GM23338 (cell line): Measurements from ENCODE around the gene TRAIP. TPM values are rescaled to one million over a fixed set of nuclear protein-coding genes. Genes with fewer than 3 reads are reported as not detected.

Experiments
- ATAC-seq: fragments of 200-7000 bp; cut with Tn5 transposase; 3 replicates; pipeline ENCODE4 v1.9.1; 2020
- DNase-seq: peaks from one replicate; pipeline ENCODE4 v3.0.0-alpha.2; 2015; ENCODE audit warnings: low spot score
- H2AFZ ChIP-seq: fragments of 200-600 bp; sonication (generic); 2 replicates; pipeline ENCODE4 v1.8.0; 2016; ENCODE audit warnings: antibody characterized with exemption, mild to moderate bottlenecking, moderate library complexity
- H3F3A ChIP-seq: fragments of 200-600 bp; sonication (generic); replicated peaks from 2 replicates; pipeline ENCODE4 v1.8.0; 2017; ENCODE audit warnings: antibody characterized with exemption, mixed run types, low read depth
- H3K27ac ChIP-seq: fragments of 200-600 bp; sonication (generic); 2 replicates; pipeline ENCODE4 v1.6.1; 2016; ENCODE audit warnings: low read depth
- H3K27me3 ChIP-seq: fragments of 200-600 bp; sonication (generic); 2 replicates; pipeline ENCODE4 v1.8.0; 2016; ENCODE audit warnings: mild to moderate bottlenecking, mixed run types, moderate library complexity; ENCODE audit not compliant: insufficient read depth
- H3K36me3 ChIP-seq: fragments of 200-600 bp; sonication (generic); 2 replicates; pipeline ENCODE4 v1.8.0; 2016; ENCODE audit warnings: mild to moderate bottlenecking; ENCODE audit not compliant: insufficient read depth
- H3K4me1 ChIP-seq: fragments of 200-600 bp; sonication (generic); 2 replicates; pipeline ENCODE4 v1.8.0; 2016; ENCODE audit warnings: mild to moderate bottlenecking, moderate library complexity; ENCODE audit not compliant: insufficient read depth
- H3K4me2 ChIP-seq: fragments of 200-600 bp; sonication (generic); 2 replicates; pipeline ENCODE4 v1.7.1; 2017; ENCODE audit warnings: mixed run types
- H3K4me3 ChIP-seq: fragments of 200-600 bp; sonication (generic); 2 replicates; pipeline ENCODE4 v1.6.1; 2016; ENCODE audit warnings: mixed run types
- H3K79me2 ChIP-seq: fragments of 200-600 bp; sonication (generic); replicated peaks from 2 replicates; pipeline ENCODE4 v1.8.0; 2017; ENCODE audit warnings: mild to moderate bottlenecking; ENCODE audit not compliant: insufficient read depth
- H3K9me2 ChIP-seq: fragments of 200-600 bp; sonication (generic); 2 replicates; pipeline ENCODE4 v1.8.0; 2017; ENCODE audit not compliant: insufficient read depth
- H4K20me1 ChIP-seq: fragments of 200-600 bp; sonication (generic); replicated peaks from 2 replicates; pipeline ENCODE4 v1.8.0; 2017; ENCODE audit warnings: mild to moderate bottlenecking; ENCODE audit not compliant: insufficient read depth
- H3K27ac Mint-ChIP-seq: 2 replicates; pipeline ENCODE4 v1.8.0; 2020; ENCODE audit warnings: inconsistent platforms, mild to moderate bottlenecking, moderate library complexity, mixed read lengths
- H3K27me3 Mint-ChIP-seq: 3 replicates; pipeline ENCODE4 v1.8.0; 2022; ENCODE audit warnings: low read depth, mild to moderate bottlenecking, moderate library complexity, mixed read lengths, inconsistent platforms; ENCODE audit not compliant: insufficient read depth, poor library complexity
- H3K36me3 Mint-ChIP-seq: 3 replicates; pipeline ENCODE4 v1.8.0; 2021; ENCODE audit warnings: low read depth, mild to moderate bottlenecking, inconsistent platforms, moderate library complexity, mixed read lengths
- H3K4me1 Mint-ChIP-seq: 3 replicates; pipeline ENCODE4 v1.8.0; 2020; ENCODE audit warnings: mild to moderate bottlenecking, inconsistent platforms, mixed read lengths
- H3K4me3 Mint-ChIP-seq: 3 replicates; pipeline ENCODE4 v1.8.0; 2021; ENCODE audit warnings: moderate library complexity, mild to moderate bottlenecking, inconsistent platforms, mixed read lengths
- H3K9me3 Mint-ChIP-seq: 3 replicates; pipeline ENCODE4 v1.8.0; 2020; ENCODE audit warnings: moderate library complexity, mild to moderate bottlenecking, inconsistent platforms, mixed read lengths
- CREB1 ChIP-seq: fragments of 250-450 bp; sonication (Bioruptor Pico); IDR thresholded peaks from 2 replicates; pipeline ENCODE4 v1.5.0; 2020; ENCODE audit warnings: low read depth, mild to moderate bottlenecking, moderate library complexity
- EZH2 ChIP-seq: fragments of 200-600 bp; sonication (generic); IDR thresholded peaks from one replicate; pipeline ENCODE4 v1.8.0; 2017; ENCODE audit warnings: antibody characterized with exemption, mild to moderate bottlenecking, low read depth; ENCODE audit not compliant: unreplicated experiment
- EZH2phosphoT487 ChIP-seq: fragments of 200-600 bp; sonication (generic); IDR thresholded peaks from one replicate; pipeline ENCODE4 v1.8.1; 2018; ENCODE audit warnings: antibody characterized with exemption; ENCODE audit not compliant: unreplicated experiment
- JUNB ChIP-seq: IDR thresholded peaks from one replicate; pipeline ENCODE4 v1.6.1; 2016; ENCODE audit warnings: antibody characterized with exemption; ENCODE audit not compliant: unreplicated experiment
- NANOG ChIP-seq: IDR thresholded peaks from 2 replicates; pipeline ENCODE4 v1.6.1; 2016; ENCODE audit warnings: antibody characterized with exemption, borderline replicate concordance
- POLR2AphosphoS5 ChIP-seq: IDR thresholded peaks from 2 replicates; pipeline ENCODE4 v1.6.1; 2016; ENCODE audit warnings: antibody characterized with exemption, low read depth
- STAT1 ChIP-seq: IDR thresholded peaks from one replicate; pipeline ENCODE4 v1.6.1; 2016; ENCODE audit warnings: antibody characterized with exemption; ENCODE audit not compliant: unreplicated experiment
- ZNF114 ChIP-seq: fragments of 250-450 bp; sonication (Bioruptor Pico); IDR thresholded peaks from 2 replicates; pipeline ENCODE4 v1.5.0; 2020; ENCODE audit warnings: mild to moderate bottlenecking, moderate library complexity
- ZNF331 ChIP-seq: fragments of 250-450 bp; sonication (Bioruptor Pico); IDR thresholded peaks from 2 replicates; pipeline ENCODE4 v1.5.0; 2020; ENCODE audit warnings: low read depth, mild to moderate bottlenecking, moderate library complexity
- polyA plus RNA-seq: library from polyadenylated mRNA; unstranded; fragments of >200 nt; fragmentation: Nextera tagmentation; extraction: Ambion mirVana; gene quantifications from 2 replicates; pipeline ENCODE4 v1.2.1, GENCODE V29; 2016
- total RNA-seq: library from RNA; depleted of rRNA; stranded (reverse); fragments of >200 nt; shearing (Covaris generic); gene quantifications from 2 replicates; pipeline ENCODE4 v1.2.3, GENCODE V29; 2014
- TF ChIP-seq, protein P1 (sequence below), 2 experiments: fragments of 200-600 bp in 1 of 2; sonication (generic) in 1 of 2; conservative IDR thresholded peaks; 2 replicates each; pipeline versions ENCODE4 v1.5.1 to v1.6.1; 2016 to 2017; ENCODE audit warnings: antibody characterized with exemption in 2 of 2, low read depth in 2 of 2, mild to moderate bottlenecking in 2 of 2, moderate library complexity in 1 of 2
- TF ChIP-seq, protein P2 (sequence below): IDR thresholded peaks from one replicate; pipeline ENCODE4 v1.6.1; 2018; ENCODE audit warnings: antibody characterized with exemption; ENCODE audit not compliant: unreplicated experiment
- TF ChIP-seq, protein P3 (sequence below): fragments of 250-450 bp; sonication (Bioruptor Pico); IDR thresholded peaks from 2 replicates; pipeline ENCODE4 v1.5.0; 2020; ENCODE audit warnings: mild to moderate bottlenecking, moderate library complexity
- TF ChIP-seq, protein P4 (sequence below): IDR thresholded peaks from 2 replicates; pipeline ENCODE4 v1.6.1; 2016; ENCODE audit warnings: antibody characterized with exemption

Gene TRAIP
- total and polyA plus RNA-seq, 2 experiments from 2014 or later = 15.3 to 16.6 TPM

DNA sequence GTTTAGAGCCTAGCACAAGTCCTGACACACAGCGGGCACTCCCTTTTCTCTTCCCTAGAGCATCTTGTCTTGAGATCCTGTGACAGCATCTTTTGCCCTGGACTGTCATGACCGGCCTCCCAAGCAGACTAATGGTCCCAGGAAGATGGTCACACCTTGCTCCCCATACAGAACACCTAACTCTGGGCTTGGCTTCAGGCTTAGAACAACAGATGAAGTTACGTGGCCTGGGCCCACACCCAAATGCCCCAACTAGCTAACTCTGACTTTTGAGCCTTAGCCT, 69.2 kb downstream of the TRAIP start:
- Histone ChIP-seq H4K20me1 (peaks cover 6% of the 10 kb centered on the region; the same call in 1 of the 2 replicates), H3K27ac (no peak overlapping the region), H3F3A (no peaks in the 10 kb centered on the region; the same call in 1 of the 2 replicates), H2AFZ (peak overlapping the region; percentile 88), H3K4me2 (peak overlapping the region; percentile 76), H3K4me1 (peaks cover 7% of the 10 kb centered on the region), H3K36me3 (peaks cover 14% of the 10 kb centered on the region), H3K9me2 (no peaks in the 10 kb centered on the region), H3K79me2 (peaks cover 41% of the 10 kb centered on the region), H3K27me3 (no peaks in the 10 kb centered on the region), H3K4me3 (peak overlapping the region; percentile 49)
- ATAC-seq (no peak), DNase-seq (no peak)
- peaks cover 19% of the 10 kb centered on the region for H3K36me3 Mint-ChIP-seq
- peaks cover 5% of the 10 kb centered on the region for H3K27me3 Mint-ChIP-seq
- no peak for TF ChIP-seq NANOG
- TF ChIP-seq, protein P1, sequence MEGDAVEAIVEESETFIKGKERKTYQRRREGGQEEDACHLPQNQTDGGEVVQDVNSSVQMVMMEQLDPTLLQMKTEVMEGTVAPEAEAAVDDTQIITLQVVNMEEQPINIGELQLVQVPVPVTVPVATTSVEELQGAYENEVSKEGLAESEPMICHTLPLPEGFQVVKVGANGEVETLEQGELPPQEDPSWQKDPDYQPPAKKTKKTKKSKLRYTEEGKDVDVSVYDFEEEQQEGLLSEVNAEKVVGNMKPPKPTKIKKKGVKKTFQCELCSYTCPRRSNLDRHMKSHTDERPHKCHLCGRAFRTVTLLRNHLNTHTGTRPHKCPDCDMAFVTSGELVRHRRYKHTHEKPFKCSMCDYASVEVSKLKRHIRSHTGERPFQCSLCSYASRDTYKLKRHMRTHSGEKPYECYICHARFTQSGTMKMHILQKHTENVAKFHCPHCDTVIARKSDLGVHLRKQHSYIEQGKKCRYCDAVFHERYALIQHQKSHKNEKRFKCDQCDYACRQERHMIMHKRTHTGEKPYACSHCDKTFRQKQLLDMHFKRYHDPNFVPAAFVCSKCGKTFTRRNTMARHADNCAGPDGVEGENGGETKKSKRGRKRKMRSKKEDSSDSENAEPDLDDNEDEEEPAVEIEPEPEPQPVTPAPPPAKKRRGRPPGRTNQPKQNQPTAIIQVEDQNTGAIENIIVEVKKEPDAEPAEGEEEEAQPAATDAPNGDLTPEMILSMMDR (conservative IDR thresholded peaks at IDR 0.05; ENCODE audit: low read depth in 2 of 2) = no peak
- no peak for TF ChIP-seq ZNF331 (CRISPR knock-in tag)
- TF ChIP-seq, protein P2, sequence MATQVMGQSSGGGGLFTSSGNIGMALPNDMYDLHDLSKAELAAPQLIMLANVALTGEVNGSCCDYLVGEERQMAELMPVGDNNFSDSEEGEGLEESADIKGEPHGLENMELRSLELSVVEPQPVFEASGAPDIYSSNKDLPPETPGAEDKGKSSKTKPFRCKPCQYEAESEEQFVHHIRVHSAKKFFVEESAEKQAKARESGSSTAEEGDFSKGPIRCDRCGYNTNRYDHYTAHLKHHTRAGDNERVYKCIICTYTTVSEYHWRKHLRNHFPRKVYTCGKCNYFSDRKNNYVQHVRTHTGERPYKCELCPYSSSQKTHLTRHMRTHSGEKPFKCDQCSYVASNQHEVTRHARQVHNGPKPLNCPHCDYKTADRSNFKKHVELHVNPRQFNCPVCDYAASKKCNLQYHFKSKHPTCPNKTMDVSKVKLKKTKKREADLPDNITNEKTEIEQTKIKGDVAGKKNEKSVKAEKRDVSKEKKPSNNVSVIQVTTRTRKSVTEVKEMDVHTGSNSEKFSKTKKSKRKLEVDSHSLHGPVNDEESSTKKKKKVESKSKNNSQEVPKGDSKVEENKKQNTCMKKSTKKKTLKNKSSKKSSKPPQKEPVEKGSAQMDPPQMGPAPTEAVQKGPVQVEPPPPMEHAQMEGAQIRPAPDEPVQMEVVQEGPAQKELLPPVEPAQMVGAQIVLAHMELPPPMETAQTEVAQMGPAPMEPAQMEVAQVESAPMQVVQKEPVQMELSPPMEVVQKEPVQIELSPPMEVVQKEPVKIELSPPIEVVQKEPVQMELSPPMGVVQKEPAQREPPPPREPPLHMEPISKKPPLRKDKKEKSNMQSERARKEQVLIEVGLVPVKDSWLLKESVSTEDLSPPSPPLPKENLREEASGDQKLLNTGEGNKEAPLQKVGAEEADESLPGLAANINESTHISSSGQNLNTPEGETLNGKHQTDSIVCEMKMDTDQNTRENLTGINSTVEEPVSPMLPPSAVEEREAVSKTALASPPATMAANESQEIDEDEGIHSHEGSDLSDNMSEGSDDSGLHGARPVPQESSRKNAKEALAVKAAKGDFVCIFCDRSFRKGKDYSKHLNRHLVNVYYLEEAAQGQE = no peak
- no peak for TF ChIP-seq CREB1 (CRISPR knock-in tag)
- TF ChIP-seq STAT1 = no peak
- no peak for TF ChIP-seq EZH2phosphoT487
- no peak for TF ChIP-seq ZNF114 (CRISPR knock-in tag)
- TF ChIP-seq EZH2 = no peak
- TF ChIP-seq POLR2AphosphoS5 = no peak
- TF ChIP-seq, protein P3, sequence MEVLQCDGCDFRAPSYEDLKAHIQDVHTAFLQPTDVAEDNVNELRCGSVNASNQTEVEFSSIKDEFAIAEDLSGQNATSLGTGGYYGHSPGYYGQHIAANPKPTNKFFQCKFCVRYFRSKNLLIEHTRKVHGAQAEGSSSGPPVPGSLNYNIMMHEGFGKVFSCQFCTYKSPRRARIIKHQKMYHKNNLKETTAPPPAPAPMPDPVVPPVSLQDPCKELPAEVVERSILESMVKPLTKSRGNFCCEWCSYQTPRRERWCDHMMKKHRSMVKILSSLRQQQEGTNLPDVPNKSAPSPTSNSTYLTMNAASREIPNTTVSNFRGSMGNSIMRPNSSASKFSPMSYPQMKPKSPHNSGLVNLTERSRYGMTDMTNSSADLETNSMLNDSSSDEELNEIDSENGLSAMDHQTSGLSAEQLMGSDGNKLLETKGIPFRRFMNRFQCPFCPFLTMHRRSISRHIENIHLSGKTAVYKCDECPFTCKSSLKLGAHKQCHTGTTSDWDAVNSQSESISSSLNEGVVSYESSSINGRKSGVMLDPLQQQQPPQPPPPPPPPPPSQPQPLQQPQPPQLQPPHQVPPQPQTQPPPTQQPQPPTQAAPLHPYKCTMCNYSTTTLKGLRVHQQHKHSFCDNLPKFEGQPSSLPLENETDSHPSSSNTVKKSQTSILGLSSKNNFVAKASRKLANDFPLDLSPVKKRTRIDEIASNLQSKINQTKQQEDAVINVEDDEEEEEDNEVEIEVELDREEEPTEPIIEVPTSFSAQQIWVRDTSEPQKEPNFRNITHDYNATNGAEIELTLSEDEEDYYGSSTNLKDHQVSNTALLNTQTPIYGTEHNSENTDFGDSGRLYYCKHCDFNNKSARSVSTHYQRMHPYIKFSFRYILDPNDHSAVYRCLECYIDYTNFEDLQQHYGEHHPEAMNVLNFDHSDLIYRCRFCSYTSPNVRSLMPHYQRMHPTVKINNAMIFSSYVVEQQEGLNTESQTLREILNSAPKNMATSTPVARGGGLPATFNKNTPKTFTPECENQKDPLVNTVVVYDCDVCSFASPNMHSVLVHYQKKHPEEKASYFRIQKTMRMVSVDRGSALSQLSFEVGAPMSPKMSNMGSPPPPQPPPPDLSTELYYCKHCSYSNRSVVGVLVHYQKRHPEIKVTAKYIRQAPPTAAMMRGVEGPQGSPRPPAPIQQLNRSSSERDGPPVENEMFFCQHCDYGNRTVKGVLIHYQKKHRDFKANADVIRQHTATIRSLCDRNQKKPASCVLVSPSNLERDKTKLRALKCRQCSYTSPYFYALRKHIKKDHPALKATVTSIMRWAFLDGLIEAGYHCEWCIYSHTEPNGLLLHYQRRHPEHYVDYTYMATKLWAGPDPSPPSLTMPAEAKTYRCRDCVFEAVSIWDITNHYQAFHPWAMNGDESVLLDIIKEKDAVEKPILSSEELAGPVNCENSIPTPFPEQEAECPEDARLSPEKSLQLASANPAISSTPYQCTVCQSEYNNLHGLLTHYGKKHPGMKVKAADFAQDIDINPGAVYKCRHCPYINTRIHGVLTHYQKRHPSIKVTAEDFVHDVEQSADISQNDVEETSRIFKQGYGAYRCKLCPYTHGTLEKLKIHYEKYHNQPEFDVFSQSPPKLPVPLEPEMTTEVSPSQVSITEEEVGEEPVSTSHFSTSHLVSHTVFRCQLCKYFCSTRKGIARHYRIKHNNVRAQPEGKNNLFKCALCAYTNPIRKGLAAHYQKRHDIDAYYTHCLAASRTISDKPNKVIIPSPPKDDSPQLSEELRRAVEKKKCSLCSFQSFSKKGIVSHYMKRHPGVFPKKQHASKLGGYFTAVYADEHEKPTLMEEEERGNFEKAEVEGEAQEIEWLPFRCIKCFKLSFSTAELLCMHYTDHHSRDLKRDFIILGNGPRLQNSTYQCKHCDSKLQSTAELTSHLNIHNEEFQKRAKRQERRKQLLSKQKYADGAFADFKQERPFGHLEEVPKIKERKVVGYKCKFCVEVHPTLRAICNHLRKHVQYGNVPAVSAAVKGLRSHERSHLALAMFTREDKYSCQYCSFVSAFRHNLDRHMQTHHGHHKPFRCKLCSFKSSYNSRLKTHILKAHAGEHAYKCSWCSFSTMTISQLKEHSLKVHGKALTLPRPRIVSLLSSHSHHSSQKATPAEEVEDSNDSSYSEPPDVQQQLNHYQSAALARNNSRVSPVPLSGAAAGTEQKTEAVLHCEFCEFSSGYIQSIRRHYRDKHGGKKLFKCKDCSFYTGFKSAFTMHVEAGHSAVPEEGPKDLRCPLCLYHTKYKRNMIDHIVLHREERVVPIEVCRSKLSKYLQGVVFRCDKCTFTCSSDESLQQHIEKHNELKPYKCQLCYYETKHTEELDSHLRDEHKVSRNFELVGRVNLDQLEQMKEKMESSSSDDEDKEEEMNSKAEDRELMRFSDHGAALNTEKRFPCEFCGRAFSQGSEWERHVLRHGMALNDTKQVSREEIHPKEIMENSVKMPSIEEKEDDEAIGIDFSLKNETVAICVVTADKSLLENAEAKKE = no peak
- TF ChIP-seq, protein P4, sequence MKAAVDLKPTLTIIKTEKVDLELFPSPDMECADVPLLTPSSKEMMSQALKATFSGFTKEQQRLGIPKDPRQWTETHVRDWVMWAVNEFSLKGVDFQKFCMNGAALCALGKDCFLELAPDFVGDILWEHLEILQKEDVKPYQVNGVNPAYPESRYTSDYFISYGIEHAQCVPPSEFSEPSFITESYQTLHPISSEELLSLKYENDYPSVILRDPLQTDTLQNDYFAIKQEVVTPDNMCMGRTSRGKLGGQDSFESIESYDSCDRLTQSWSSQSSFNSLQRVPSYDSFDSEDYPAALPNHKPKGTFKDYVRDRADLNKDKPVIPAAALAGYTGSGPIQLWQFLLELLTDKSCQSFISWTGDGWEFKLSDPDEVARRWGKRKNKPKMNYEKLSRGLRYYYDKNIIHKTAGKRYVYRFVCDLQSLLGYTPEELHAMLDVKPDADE = no peak
- TF ChIP-seq JUNB = no peak
- no peaks in the 10 kb centered on the region for H3K9me3 Mint-ChIP-seq
- peaks cover 7% of the 10 kb centered on the region for H3K4me1 Mint-ChIP-seq
- H3K4me3 Mint-ChIP-seq = peak overlapping the region; percentile 90
- peak overlapping the region; percentile 95 for H3K27ac Mint-ChIP-seq
